ENCODE data around the gene TUT7. TPM values are rescaled to one million over a fixed set of nuclear protein-coding genes. Genes with fewer than 3 reads are reported as not detected.

The TUT7 gene
- total and polyA plus RNA-seq, 10 of the 15 experiments (the other 5 are each of a cell fraction or from before 2014, with no cell fraction given), result 10.0 to 49.8 (median 30.4) TPM

GRCh38 chr9:86376016-86376415 is 21.8 kb upstream of the TUT7 start:
- peaks cover 2% of the 10 kb centered on the region; the same call in 1 of the 3 replicates for H3K9me3 ChIP-seq (replicated peaks; ENCODE audit: control insufficient read depth, insufficient read depth, low read length)
- H3K27me3 ChIP-seq (replicated peaks in 1 of 2; ENCODE audit: control insufficient read depth in 2 of 2, insufficient read depth in 2 of 2, low read length in 1 of 2), result no peaks in the 10 kb centered on the region

More at GRCh38 chr9:86376016-86376415, 21.8 kb upstream of the TUT7 start:
- POLR2A ChIA-PET, result no interaction called here
- SMC1A ChIA-PET (ENCODE audit: uncharacterized antibody, unreplicated experiment), result interaction anchor here (1.0 kb wide), 1 partner anchor 13 kb away, joined by 3 read pairs; no protein-coding TSS in a partner anchor
- no peak for FAIRE-seq
- Histone ChIP-seq H3K79me2 (ENCODE audit: control insufficient read depth, insufficient read depth, low read length) (no peaks in the 10 kb centered on the region), H3K36me3 (ENCODE audit: control insufficient read depth in 2 of 2, insufficient read depth in 2 of 2, low read length in 1 of 2) (no peaks in the 10 kb centered on the region), H3K4me2 (ENCODE audit: control insufficient read depth, insufficient read depth) (no peak overlapping the region), H3K4me3 (no peak overlapping the region), H3K27ac (ENCODE audit: control insufficient read depth, insufficient read depth) (no peak overlapping the region), H4K20me1 (ENCODE audit: control insufficient read depth, insufficient read depth) (no peaks in the 10 kb centered on the region), H3K9ac (ENCODE audit: control insufficient read depth, insufficient read depth, low read length) (no peak overlapping the region), H2AFZ (ENCODE audit: control insufficient read depth, low read depth, low read length) (no peak overlapping the region), H3K4me1 (ENCODE audit: control insufficient read depth, insufficient read depth, low read length) (no peaks in the 10 kb centered on the region)
- ATAC-seq, result no peak
- in situ Hi-C loops (cut with MboI) (no loop called here), intact Hi-C loops (cut with micrococcal nuclease; ENCODE audit: unreplicated experiment) (no loop called here)
- RAD21 ChIA-PET (ENCODE audit: unreplicated experiment), result interaction anchor here (0.6 kb wide), 1 partner anchor 888 kb away, joined by 3 read pairs; no protein-coding TSS in a partner anchor
- no peak for TF ChIP-seq NBN (IDR thresholded peaks at IDR 0.05)
- no peak for TF ChIP-seq EZH2 (IDR thresholded peaks at IDR 0.05; ENCODE audit: borderline replicate concordance, control insufficient read depth, low read depth, low read length)
- TF ChIP-seq CUX1 (IDR thresholded peaks at IDR 0.05; ENCODE audit: insufficient replicate concordance, low read depth, low read length), result no peak
- no peak for TF ChIP-seq FOS (IDR thresholded peaks at IDR 0.05; ENCODE audit: borderline replicate concordance, extremely low read depth, insufficient read length)
- no peak for TF ChIP-seq FOXM1 (IDR thresholded peaks at IDR 0.05; ENCODE audit: low read depth, low read length)
- TF ChIP-seq KAT2A (conservative IDR thresholded peaks at IDR 0.05; ENCODE audit: control insufficient read depth, low read depth, low read length), result no peak
- no peak for TF ChIP-seq FOXK2 (IDR thresholded peaks at IDR 0.05)
- TF ChIP-seq ZBED1 (IDR thresholded peaks at IDR 0.05; ENCODE audit: borderline replicate concordance), result no peak
- TF ChIP-seq POLR2AphosphoS2 (IDR thresholded peaks at IDR 0.05; ENCODE audit: low read depth, low read length), result no peak
- no peak for TF ChIP-seq RAD51 (IDR thresholded peaks at IDR 0.05)
- TF ChIP-seq BACH1 (IDR thresholded peaks at IDR 0.05; ENCODE audit: borderline replicate concordance), result no peak
- no peak for TF ChIP-seq ATF3 (IDR thresholded peaks at IDR 0.05; ENCODE audit: borderline replicate concordance, extremely low read depth, low read depth, low read length)
- TF ChIP-seq RB1 (IDR thresholded peaks at IDR 0.05; ENCODE audit: borderline replicate concordance), result no peak
- TF ChIP-seq MEF2B (IDR thresholded peaks at IDR 0.05; ENCODE audit: partially characterized antibody, poor library complexity, severe bottlenecking), result no peak
- TF ChIP-seq SIN3A (IDR thresholded peaks at IDR 0.05; ENCODE audit: low read depth, low read length), result no peak
- no peak for TF ChIP-seq HDGF (IDR thresholded peaks at IDR 0.05)
- TF ChIP-seq SMAD1 (IDR thresholded peaks at IDR 0.05; ENCODE audit: low read depth, partially characterized antibody), result no peak
- TF ChIP-seq ETV6 (conservative IDR thresholded peaks at IDR 0.05 in 1 of 2, IDR thresholded peaks at IDR 0.05 in 1 of 2; ENCODE audit: borderline replicate concordance in 1 of 2, low read depth in 1 of 2), result no peak
- DNase-seq (ENCODE audit: low read depth, low spot score), result no peak
- CTCF ChIA-PET, result no interaction called here
- no TSS peak for BruUV-seq (replicated peaks)
- WGBS (ENCODE audit: insufficient coverage, insufficient replicate concordance, low lambda C conversion rate, missing lambda C conversion rate), result 77% methylated on average over 5 of the region's 5 CpGs
